ENCODE measurements around the gene DHX9.

DHX9 gene

DNA sequence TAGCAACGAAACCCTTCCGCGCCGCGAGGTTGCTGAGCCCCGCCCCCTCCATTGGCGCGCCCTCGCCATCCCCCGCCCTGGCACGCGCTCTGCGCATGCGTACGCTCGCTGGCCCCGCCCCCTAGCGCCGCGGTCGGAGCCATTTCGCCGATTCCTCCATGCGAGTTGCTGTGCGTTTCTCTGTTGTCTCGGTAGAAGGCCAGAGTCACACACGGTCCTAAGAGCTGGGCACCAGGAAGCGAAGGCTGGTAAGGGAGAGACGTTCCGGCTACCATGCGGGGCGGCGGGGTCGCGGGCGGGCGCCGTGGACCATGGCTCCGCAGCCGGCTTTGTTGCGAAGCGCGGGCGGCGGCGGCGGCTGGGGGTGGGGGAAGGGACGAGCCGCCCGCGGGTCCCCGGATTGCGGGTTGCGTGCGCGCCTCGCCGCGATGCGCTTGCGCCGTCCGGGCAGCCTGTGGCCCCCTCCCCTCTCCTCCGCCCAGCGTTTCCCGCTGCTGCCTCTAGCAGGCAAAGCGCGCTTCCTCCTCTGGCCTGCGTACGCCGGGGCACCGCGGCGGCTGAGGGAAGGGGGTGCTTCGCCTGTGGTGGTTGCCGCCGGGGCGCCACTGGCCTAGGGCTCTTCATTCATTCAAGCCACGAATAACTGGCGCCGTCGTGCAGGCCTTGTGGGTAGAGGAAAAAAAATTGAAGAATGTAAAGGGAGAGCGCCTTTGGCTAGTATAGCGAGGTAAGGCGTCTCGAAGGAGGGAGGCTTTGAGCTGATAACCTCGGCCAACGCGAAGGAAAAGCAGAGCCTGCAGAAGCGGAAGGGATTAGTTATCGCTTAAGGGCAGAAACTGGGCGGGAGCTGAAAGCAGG is at the start of gene DHX9:
Gene DHX9, plus strand, starts transcription at position 139 of the 858 bp plus-strand sequence. CDS start 3,220 bp downstream, outside the sequence.
- DNase-seq = peak; percentile 91

DNA sequence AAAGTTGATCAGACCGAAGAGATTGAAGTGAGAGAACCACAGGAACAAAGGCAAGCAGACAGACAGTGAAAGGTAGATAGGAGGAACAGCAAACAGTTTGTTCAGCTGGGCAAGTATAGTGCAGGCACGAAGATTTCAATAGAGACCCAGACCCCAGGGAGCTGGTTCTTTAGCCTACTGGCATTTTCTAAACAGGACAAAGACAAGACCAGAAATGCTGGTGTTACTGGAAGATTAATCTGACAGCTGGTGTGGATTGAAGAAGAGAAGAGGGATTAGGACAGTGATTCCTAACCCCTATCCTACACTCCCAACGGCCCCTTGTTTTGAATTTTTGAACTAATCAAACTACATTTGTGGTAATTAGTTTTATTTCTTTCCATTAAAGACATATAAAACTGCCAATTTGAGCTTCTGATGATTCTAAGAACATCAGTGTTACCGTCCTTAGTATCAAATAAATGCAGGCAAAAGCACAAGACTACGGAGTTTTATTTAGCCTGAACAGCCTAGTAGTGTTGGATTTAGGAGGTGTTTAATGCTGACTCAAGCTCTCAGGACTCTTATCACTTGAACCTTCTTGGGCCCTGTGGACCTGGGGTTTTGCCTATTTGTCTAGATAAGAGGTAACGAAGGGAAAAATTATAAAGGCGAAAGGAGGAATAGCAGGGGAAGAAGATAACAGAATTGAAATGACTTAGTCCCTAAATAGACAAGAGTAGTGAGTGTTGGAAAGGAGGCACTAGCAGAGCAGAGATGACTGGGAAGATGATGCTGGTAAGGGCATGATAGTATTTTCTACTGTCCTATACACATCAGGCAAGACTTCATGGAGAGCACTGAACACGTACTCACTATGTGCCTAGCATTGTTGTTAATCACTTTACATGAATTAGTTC is 47.6 kb upstream of the DHX9 start:
- no peak for DNase-seq

DNA sequence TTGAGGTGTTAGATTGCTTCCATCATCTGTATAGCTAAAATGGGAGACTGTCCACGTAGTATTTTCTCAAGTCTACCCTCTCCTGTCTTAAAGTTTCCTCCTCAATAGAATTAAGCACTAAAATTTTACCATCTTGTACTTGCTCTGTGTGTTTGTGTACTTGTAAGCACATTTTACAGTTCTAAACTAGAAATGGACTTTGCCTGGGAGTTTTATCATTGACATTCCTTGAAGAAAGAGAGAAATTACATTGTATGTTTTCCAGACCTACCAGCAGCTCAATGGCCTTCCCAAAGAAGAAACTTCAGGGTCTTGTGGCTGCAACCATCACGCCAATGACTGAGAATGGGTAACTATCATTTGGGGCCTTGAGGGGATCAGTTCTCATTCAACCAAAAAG is 45.1 kb upstream of the DHX9 start:
- DNase-seq = no peak

DNA sequence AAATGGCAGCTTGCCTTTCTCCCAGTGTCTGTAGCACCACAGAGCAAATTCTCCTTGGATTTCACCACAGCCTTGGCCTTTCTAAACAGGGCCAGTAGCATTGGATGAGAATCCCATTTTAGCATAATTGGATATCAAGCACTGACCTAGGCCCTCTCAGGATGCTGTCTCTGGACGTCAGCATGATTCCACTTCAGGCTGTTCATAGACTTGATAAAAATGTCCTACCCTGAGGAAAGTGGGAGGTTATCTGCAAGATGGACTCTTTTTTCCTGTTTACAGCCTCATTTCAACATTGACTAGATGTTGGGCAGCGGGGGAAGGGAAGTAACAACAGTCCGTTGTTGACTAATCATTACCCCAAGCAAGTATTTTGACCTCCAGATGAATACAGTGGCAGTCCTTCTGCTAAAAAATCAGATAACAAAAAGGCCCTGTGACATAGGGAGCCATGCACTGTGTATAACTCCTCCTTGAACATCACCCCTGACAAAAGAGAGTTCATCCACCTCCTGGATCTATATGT is 44.4 kb upstream of the DHX9 start:
- DNase-seq = no peak

DNA sequence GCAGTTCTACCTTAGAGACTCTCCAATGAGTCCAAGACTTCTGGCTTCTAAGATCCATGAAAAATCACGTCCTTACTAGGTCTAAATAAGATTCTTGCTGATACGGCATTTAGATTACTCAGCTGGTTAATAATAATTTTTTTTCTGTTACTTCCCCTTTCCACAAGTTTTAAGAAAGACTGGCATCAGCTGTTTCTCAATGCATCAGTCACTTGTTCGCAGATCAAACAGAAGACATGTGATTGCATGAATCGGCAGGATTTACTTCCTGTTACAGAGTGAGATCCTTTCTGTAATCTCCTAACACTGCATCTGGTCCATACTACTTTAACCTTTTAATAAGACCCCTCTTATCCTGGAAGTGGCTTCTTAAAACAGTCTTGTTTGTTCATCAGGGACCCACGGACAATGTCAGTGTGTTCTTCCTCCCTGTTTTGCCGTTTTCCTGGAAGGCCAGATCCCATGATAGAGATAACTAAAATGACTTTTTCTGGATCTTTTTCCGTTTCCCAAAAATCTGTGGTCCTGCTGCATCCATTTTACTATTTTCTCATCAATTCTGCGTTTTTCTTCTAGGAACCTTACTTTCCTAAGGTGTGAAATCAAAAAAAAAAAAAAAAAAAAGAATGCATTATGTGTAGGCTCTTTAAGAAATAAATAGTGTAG is 43.5 kb upstream of the DHX9 start:
- DNase-seq = no peak

DNA sequence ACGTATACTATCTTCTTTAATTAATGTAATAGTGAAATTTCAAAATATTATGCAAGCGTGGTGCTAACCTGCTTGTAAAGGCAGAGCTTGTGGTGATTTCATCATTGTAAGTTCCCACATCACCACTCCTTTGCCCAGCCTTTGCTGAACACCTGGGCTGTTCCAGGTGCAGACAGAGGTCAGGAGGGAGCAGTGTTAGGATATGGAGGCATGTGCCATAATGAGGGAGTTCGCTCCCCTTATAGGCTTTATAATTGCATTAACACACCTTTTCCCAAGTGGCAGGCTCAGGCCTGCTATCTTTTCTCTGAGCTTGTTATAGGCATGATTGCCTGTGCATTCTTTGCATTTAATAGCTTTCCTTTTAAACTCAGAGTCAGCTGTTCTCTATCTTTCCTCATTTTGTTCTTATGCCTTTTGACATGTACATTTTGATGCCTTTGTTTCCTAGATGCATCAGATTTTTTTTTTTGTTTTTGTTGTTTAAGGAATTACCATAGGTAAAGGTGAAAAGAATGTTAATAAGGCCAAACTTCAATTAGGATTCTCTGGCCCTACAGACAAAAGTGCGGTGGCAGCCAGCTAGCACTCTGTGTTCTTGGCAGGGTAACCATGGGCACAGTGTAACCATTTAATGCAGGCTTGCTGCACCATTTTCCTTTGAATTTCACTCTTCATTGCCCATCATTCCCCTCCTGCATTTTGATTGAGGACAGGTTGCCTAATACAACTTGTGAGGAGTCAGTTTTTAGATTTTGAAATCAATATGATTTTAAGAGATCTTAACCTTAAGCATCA is 36.9 kb upstream of the DHX9 start:
- no peak for DNase-seq

DNA sequence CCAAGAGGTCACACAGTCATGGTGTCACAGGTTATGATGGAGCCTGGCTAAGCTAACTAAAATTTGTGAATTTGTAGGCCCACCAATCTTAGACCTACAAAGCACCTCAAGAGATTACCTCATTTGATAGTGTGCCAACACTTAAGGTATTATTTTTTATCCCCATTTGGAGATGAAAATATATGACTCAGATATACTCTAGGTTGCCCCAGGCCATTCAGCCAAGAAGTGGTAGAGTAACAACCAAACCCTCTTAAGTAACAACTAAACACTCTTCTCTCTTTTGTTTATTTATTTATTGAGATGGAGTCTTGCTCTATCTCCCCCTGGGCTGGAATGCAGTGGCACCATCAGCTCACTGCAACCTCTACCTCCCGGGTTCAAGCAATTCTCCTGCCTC is 35.3 kb upstream of the DHX9 start:
- no peak for DNase-seq

DNA sequence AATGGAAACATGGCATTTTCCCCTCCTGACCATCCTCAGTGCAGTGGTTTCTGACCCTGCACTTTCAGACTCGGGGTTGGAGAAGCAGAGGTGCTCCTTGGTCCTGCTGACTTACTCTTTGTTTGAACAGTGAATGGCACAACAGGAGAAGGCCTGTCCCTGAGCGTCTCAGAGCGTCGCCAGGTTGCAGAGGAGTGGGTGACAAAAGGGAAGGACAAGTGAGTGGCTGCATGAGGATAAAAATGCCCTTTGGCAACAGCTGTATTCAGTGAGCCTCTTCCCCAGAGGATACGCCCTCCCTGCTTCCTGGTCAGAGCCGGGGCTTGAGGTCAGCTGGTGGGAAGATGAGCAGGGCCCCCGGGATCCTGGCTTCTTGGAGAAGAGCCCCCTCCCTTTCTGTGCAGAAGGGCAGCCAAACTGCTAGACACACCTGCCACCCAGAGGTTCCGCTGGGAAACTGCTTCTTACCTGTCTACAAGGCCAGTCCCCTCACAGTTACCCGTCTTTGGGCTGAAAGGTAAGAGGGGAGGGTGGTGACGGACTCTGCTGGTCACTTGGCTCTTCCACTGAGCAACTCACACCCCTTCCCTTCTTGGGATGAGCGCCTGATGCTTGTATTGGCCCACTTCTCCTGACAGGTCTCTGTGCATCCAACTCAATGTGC is 33.0 kb upstream of the DHX9 start:
- DNase-seq = no peak

DNA sequence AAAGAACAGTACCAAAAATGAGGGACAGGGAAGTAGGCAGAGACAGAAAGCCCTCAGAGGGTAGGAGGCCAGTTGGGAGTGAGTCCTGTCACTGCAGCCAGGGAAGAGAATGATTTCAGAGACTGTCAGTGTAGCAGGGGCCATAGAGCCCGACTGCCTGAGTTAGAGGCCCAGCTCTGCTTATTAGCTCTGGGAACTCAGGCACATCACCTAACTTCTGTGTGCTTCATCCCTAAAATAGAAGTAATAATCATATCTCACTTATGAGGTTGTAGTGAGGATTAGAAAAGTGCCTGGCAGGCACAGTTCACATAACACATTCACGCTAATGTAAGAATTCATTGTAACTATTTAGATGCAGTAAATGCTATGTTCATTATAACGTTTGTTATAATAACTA is 31.2 kb upstream of the DHX9 start:
- no peak for DNase-seq

DNA sequence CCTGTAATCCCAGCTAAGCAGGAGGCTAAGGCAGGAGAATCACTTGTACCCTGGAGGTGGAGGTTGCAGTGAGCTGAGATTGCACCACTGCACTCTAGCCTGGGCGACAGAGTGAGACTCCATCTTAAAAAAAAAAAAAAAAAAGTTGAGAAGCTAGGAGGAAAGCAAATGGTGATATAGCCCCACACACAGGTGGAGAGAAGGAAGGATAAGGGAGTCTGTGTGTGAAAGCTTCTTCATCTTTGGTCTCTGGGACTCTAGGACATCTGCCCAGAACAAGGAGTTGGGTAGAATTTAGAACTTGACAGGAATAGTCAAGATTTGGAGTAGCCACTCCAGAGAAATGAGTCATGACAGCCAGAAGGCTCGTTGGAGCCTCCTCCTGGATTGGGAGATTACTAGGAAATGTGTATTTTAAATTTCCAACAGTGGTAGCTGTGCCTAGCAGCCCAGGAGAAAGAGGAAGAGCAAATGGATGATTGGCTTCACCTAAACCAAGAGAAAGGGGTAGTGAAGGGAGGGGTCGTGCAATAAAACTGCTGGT is 29.7 kb upstream of the DHX9 start:
- no peak for DNase-seq

DNA sequence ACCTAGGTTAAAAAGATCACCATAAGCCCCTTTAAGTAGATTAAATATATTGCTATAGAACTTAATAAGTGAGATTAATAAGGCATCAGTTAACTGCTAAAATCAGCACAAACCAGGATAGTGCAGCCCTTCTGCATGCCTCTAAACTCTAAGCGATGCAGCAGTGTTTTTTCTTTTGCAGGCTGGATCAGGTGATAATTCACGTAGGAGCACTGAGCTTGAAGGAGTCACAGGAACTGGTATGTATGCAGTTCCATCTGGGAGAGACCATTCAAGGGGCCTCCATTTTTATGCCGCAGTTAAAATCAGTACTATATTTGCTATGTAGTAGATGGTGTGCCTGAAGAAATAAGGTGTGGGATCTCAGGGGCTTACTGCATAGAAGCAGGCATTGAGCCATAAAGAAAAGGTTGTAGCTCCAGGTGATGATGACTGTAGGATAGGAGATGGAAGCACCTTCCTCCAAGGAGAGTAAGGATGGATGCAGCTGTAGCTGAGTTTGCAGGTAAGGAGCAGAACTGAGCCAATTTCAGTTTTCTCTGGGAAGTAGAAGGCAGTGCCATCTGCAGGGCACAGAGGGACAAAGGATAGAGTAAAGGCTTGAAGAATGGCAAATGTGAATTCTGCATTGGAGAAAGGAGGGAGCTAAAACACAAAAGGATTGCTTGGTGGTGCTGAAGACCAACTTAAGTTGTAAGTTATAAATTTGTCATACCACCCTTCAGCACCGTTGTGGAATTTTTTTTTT is 27.0 kb upstream of the DHX9 start:
- no peak for DNase-seq

DNA sequence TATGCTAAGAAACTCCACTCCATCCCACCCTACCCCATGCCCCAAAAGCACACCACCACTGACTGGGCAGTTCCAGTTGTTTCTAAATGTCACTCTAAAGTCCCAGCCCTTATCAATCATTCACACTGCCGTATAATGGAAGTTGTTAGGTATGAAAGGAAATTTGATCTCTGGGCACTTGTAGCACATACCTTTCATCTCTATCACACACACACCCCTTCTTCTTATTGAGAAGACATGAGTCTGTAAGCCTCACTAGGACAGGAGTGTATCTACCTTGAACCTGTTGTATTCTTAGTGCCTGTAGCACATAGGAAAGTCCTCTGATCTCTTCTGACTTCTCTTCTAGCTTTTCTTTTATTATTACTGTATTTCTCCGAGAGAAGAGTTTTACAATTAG is 22.3 kb upstream of the DHX9 start:
- DNase-seq = no peak

DNA sequence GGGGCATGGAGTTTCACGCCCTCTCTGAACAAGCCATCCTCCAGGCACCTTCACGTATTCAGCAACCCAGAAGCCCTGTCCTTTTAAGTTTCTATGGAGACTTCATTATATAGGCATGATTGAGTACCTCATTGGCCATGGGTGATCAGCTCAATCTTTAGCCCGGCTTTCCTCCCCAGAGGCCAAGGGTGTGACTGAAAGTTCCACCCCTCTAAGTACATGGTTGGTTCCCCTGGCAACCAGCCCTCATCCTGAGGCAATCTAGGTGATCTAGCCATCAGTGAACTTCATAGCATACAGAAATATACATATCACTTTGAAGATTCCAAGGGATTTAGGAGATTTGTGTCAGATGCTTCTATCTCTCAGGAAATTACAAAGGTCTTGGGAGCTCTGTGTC is 21.3 kb upstream of the DHX9 start:
- no peak for DNase-seq

DNA sequence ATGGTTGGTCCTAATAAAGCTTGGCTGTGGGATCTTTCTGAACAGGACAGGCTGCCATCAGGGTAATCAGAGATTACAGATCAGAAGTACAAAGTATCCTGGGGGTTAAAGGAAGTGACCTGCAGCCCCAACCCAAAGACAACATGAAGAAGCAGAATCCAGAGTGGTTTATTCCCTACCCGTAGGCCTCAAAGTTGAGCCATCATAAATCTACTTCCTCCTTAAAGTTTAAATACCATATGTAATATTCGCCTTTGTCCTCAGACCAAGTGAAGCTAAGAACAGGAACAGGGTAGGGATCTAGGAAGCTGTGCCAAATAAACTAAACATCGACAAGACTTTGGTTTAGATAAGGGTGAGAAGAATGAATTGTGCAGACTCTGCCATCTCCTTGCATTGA is 15.9 kb upstream of the DHX9 start:
- no peak for DNase-seq

DNA sequence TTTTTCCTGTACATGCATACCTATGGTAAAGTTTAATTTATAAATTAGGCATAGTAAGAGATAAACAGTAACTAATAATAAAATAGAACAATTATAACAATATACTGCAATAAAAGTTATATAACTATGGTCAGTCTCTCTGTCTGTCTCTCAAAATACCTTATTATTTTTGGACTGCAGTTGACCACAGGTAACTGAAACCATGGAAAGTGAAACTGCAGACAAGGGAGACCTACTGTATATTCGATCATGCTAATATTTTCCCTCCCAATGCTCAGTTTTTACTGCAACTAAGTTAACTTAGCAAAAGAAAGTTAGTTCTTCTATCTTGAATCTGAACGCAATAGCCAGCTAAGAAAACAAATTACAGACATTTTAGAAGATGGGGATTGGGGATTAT is 12.3 kb upstream of the DHX9 start:
- DNase-seq = no peak

DNA sequence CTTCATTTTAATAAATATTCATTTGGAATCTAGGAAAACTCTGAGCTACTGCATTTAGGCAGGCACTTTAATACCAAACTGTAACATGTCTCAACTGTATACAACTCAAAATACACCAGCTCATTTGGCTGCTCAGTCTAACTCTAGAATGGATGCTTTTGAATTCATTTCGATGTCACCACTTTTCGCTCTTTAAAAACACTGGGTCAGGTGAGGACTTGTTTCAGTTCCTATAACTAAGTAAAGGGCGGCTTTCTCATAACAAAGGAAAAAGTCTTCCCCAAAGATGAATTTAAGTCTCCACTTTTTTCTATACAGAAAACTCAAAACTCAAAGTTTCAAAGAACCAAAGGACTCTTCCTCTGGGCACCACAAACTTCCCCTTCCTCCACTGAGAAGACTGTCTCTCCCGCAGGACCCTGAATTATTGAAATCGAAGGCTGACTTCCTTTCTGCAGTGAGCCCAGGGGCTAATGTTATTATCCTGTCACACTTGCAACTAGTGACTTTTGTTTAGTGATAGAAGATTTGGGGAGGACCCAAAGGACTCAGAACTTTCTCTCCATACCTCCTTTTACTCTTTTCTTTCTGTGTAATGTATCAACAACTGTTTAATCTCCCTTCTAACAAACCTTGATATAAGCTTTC is 9.7 kb upstream of the DHX9 start:
- DNase-seq = no peak

DNA sequence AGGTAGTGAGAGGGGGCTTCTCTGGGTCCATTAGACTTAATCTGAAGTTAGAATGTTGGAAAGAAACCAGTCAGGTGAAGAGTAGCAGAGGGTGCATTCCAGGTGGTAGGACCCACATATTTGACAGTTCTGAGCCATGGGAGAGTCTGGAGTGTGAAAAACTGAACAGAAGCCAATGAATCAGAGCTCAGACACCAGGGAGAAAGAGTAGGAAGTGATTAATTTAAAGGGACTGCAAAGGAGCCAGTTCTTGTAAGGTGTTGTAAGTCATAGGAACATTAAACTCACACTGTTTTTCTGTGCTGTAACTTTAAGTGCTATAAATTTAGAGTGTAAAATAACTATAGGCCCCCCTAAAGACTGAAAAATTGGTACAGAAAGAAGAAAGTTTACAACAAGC is 5.9 kb upstream of the DHX9 start:
- no peak for DNase-seq

DNA sequence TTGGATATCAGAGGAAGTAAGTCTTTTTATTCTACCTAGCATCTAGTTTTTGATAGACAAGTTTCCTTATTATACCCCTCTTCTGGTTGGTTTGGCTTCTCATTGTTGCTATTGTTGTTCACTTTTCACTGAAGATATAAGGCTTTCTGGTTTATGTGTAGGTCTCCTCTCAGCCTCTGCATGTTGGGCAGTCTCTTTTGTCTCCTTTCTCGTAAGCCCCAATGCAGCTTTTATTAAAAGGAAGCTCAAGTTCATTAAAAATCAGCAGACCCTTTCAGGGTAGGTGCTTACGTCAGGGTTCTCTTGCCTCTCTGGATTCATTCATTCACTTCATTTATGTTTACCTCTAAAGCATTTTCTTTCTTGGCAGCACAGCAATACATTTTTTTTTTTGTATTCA is 4.8 kb upstream of the DHX9 start:
- no peak for DNase-seq

DNA sequence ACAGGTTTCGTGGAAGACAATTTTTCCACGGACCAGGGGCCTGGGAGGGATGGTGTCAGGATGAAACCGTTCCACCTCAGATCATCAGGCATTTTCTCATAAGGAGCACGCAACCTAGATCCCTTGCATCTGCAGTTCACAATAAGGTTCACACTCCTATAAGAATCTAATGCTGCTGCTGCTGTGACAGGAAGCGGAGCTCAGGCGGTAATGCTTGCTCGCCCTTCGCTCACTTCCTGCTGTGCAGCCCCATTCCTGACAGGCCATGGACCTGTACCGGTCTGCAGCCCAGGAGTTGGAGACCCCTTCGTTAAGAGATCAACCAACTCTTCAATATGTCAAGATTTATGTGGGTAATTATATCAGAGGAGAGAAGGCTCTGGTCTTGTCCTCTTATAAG is 3.3 kb upstream of the DHX9 start:
- DNase-seq = no peak

DNA sequence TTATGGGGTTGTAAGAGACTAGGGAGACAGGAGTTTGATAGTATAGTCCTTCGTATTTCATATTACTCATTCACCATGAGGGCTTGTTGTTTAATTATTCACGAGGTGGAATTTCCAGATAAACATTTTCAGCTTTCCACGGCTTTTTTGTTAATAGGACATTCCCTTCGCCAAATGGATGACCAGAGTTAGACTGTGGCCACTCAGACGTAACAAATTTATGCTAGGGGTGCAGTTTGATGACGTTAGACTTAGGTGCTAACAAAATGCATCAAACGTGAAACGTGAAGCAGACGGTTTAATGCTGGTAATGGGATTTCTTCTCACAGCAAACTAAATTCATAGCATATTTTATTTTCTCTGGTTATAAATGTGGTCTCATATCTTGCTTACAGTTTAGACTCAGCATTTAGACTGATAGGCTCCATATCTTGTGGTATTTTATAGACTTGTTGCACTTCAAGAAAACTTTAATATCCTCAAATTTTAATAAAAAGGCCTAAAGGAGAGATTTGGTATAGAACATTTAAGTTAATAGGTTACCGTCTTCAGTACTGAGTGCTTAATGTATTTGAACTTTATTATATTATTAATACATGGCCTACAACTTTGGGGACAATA is 2.3 kb downstream of the DHX9 start:
- no peak for DNase-seq
